Ascending aorta (tissue), 2 donors: Measurements from ENCODE around the gene SMIM20. TPM values are rescaled to one million over a fixed set of nuclear protein-coding genes. Genes with fewer than 3 reads are reported as not detected.

Experiments
- DNase-seq, 2 donors: peaks; one replicate each; pipeline ENCODE4 v3.0.0-alpha.2; 2019; ENCODE audit warnings: low spot score in 2 of 2
- H3K27ac ChIP-seq, 2 donors: fragments of 200-600 bp; sonication (generic); one replicate each; pipeline ENCODE4 v1.5.1; 2016 to 2017; ENCODE audit warnings: mild to moderate bottlenecking in 1 of 2
- H3K27me3 ChIP-seq: fragments of 200-600 bp; sonication (generic); one replicate; pipeline ENCODE4 v1.5.1; 2017
- H3K36me3 ChIP-seq, 2 donors: fragments of 200-600 bp; sonication (generic); one replicate each; pipeline ENCODE4 v1.5.1; 2016
- H3K4me1 ChIP-seq, 2 donors: fragments of 200-600 bp; sonication (generic); one replicate each; pipeline ENCODE4 v1.5.1; 2016 to 2017; ENCODE audit warnings: mild to moderate bottlenecking in 1 of 2
- H3K4me3 ChIP-seq, 2 donors: fragments of 200-600 bp; sonication (generic); one replicate each; pipeline ENCODE4 v1.5.1; 2016 to 2017; ENCODE audit warnings: mild to moderate bottlenecking in 1 of 2
- H3K9me3 ChIP-seq, 2 donors: fragments of 200-600 bp; sonication (generic); one replicate each; pipeline ENCODE4 v1.5.1; 2016
- CTCF ChIP-seq, 3 experiments: fragments of 200-600 bp in 2 of 3; fragments of 450-650 bp in 1 of 3; sonication (generic) in 2 of 3; IDR thresholded peaks; one replicate each; pipeline ENCODE4 v1.5.1; 2016 to 2019; ENCODE audit warnings: antibody characterized with exemption in 3 of 3, mild to moderate bottlenecking in 1 of 3, moderate library complexity in 1 of 3
- intact Hi-C: fragments of 100-400 bp; cut with DNase I; formaldehyde crosslinking; loops from one replicate; pipeline ENCODE4 v1.15.1; 2023
- total RNA-seq: library from RNA; depleted of rRNA; stranded (reverse); fragments of >200 nt; gene quantifications from one replicate; pipeline ENCODE4 v1.1.0, GENCODE V29; 2016

SMIM20 gene
- total RNA-seq, 1 donor from 2014 or later = 5.7 TPM

GRCh38 chr4:25884031-25884782 lies 29.8 kb upstream of the SMIM20 start:
- no peak for TF ChIP-seq CTCF (IDR thresholded peaks at IDR 0.05)
- intact Hi-C loops = no loop called here
- no peaks in the 10 kb centered on the region for H3K4me1 ChIP-seq
- H3K9me3 ChIP-seq = no peaks in the 10 kb centered on the region
- H3K36me3 ChIP-seq = no peaks in the 10 kb centered on the region
- no peak overlapping the region for H3K27ac ChIP-seq
- no peak for DNase-seq
- no peak overlapping the region for H3K4me3 ChIP-seq
- H3K27me3 ChIP-seq = no peaks in the 10 kb centered on the region

- Histone ChIP-seq H3K36me3 (no peaks in the 10 kb centered on the region), H3K9me3 (no peaks in the 10 kb centered on the region), H3K4me3 (no peak overlapping the region), H3K27ac (no peak overlapping the region), H3K4me1 (no peaks in the 10 kb centered on the region), H3K27me3 (no peaks in the 10 kb centered on the region)
- TF ChIP-seq CTCF (IDR thresholded peaks at IDR 0.05) = no peak
- DNase-seq = no peak
- intact Hi-C loops = no loop called here
Measured at GRCh38 chr4:25888781-25889180, 25.2 kb upstream of the SMIM20 start.

- no peak for TF ChIP-seq CTCF (IDR thresholded peaks at IDR 0.05)
- Histone ChIP-seq H3K9me3 (no peaks in the 10 kb centered on the region), H3K4me3 (no peak overlapping the region), H3K36me3 (no peaks in the 10 kb centered on the region), H3K27ac (no peak overlapping the region), H3K27me3 (no peaks in the 10 kb centered on the region), H3K4me1 (no peaks in the 10 kb centered on the region)
- intact Hi-C loops = no loop called here
- DNase-seq = no peak
Measured at GRCh38 chr4:25889589-25890503, 24.2 kb upstream of the SMIM20 start.

GRCh38 chr4:25890571-25891485 lies 23.2 kb upstream of the SMIM20 start:
- no peaks in the 10 kb centered on the region for H3K9me3 ChIP-seq
- H3K27me3 ChIP-seq = no peaks in the 10 kb centered on the region
- H3K4me3 ChIP-seq = no peak overlapping the region
- H3K27ac ChIP-seq = no peak overlapping the region
- H3K36me3 ChIP-seq = no peaks in the 10 kb centered on the region
- no peak for TF ChIP-seq CTCF (IDR thresholded peaks at IDR 0.05)
- DNase-seq = no peak
- intact Hi-C loops = no loop called here
- no peaks in the 10 kb centered on the region for H3K4me1 ChIP-seq

GRCh38 chr4:25892796-25893195 lies 21.2 kb upstream of the SMIM20 start:
- Histone ChIP-seq H3K4me3 (no peak overlapping the region), H3K36me3 (no peaks in the 10 kb centered on the region), H3K9me3 (no peaks in the 10 kb centered on the region), H3K27ac (no peak overlapping the region), H3K27me3 (no peaks in the 10 kb centered on the region), H3K4me1 (no peaks in the 10 kb centered on the region)
- no peak for TF ChIP-seq CTCF (IDR thresholded peaks at IDR 0.05)
- intact Hi-C loops = no loop called here
- no peak for DNase-seq
